HG03442 (cell line): ENCODE data around the gene VPREB3.

Source experiments
- ATAC-seq: cut with Tn5 transposase; IDR thresholded peaks from one replicate; pipeline ENCODE4 v1.9.1; 2021; ENCODE audit warnings: mild to moderate bottlenecking, moderate library complexity; ENCODE audit not compliant: unreplicated experiment

Gene VPREB3

DNA sequence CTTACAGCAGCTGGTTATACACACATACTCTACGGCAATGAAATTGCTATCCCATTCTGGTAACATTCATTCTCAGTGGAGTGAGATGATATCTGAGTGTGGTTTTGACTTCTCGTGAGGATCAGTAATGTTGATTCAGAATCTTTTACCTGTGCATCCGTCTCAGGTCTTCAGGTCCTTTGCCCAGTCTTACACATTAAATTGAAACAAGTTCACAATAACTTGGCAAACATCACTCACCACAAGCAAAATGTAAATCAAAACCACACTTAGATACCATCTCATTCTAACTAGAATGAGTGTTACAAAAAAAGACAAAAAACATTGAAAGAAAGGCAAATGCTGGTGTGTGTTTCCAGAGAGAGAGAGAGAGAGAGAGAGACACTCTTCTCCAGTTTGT, 49.4 kb downstream of the VPREB3 start:
- ATAC-seq, result no peak

DNA sequence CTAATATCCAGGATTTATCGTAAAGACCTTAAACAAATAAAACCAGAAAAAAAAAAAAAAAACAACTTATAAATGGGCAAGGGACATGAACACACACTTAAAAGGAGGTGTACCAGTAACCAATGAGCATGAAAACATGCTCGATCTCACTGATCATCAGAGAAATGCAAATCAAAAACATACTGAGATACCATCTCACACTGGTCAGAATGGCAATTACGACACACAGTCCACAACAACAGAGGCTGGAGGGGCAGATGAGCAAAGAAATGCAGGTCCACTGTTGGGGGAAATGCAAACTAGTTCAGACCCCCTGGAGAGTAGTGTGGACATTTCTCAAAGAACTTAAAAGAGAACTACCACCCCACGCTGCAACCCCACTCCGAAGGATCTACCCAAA, 50.2 kb downstream of the VPREB3 start:
- ATAC-seq, result no peak
